Liver (tissue), 3 donors: ENCODE measurements around the gene TSC22D3.

Experiments used
- EGR1 ChIP-seq, 2 donors: IDR thresholded peaks; 2 replicates each; pipeline ENCODE4 v1.6.1; 2016 to 2018; ENCODE audit warnings: antibody characterized with exemption in 2 of 2, low read depth in 2 of 2
- RAD21 ChIP-seq, 2 donors: IDR thresholded peaks; 2 replicates each; pipeline ENCODE4 v1.6.1; 2016; ENCODE audit warnings: antibody characterized with exemption in 2 of 2, mild to moderate bottlenecking in 2 of 2
- SP1 ChIP-seq: IDR thresholded peaks from 2 replicates; pipeline ENCODE4 v1.6.1; 2018; ENCODE audit warnings: antibody characterized with exemption, mild to moderate bottlenecking
- TAF1 ChIP-seq: conservative IDR thresholded peaks from 2 replicates; pipeline ENCODE4 v1.6.1; 2016; ENCODE audit warnings: antibody characterized with exemption, mild to moderate bottlenecking
- TF ChIP-seq, protein P1 (sequence below): fragments of 150-350 bp; IDR thresholded peaks from 2 replicates; pipeline ENCODE4 v1.5.1; 2017; ENCODE audit warnings: improper control_type of control experiment, low read depth, low read length; ENCODE audit not compliant: missing input control
- TF ChIP-seq, protein P2 (sequence below): IDR thresholded peaks from 2 replicates; pipeline ENCODE4 v1.6.1; 2016; ENCODE audit warnings: antibody characterized with exemption
- TF ChIP-seq, protein P3 (sequence below): IDR thresholded peaks from 2 replicates; pipeline ENCODE4 v1.6.1; 2016; ENCODE audit warnings: antibody characterized with exemption, mild to moderate bottlenecking
- donor health status: healthy.
- donor health status: healthy.

DNA sequence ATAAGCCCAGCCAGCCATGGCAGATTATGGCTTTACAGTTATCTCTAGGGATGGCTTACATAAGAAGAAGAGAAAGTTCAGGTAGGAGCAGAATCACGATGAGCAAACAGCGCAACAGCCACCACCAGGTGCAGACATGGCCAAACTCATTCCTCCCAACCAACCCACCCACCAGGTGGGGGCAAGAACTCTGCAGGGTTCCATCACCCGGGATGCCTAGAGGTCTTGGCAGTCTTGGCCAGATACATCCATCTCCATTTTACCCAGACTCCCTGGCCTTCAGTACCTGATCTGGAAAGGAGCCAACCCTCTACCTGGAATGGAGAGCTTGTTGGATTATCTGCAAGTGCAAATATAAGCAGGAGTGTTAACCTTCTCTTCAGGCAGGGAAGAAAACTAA is 7.5 kb downstream of the TSC22D3 start:
- no peak for TF ChIP-seq SP1
- no peak for TF ChIP-seq RAD21 (IDR thresholded peaks at IDR 0.05)
- TF ChIP-seq, protein P1, sequence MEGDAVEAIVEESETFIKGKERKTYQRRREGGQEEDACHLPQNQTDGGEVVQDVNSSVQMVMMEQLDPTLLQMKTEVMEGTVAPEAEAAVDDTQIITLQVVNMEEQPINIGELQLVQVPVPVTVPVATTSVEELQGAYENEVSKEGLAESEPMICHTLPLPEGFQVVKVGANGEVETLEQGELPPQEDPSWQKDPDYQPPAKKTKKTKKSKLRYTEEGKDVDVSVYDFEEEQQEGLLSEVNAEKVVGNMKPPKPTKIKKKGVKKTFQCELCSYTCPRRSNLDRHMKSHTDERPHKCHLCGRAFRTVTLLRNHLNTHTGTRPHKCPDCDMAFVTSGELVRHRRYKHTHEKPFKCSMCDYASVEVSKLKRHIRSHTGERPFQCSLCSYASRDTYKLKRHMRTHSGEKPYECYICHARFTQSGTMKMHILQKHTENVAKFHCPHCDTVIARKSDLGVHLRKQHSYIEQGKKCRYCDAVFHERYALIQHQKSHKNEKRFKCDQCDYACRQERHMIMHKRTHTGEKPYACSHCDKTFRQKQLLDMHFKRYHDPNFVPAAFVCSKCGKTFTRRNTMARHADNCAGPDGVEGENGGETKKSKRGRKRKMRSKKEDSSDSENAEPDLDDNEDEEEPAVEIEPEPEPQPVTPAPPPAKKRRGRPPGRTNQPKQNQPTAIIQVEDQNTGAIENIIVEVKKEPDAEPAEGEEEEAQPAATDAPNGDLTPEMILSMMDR = no peak
- TF ChIP-seq, protein P2, sequence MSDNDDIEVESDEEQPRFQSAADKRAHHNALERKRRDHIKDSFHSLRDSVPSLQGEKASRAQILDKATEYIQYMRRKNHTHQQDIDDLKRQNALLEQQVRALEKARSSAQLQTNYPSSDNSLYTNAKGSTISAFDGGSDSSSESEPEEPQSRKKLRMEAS = no peak
- TF ChIP-seq, protein P3, sequence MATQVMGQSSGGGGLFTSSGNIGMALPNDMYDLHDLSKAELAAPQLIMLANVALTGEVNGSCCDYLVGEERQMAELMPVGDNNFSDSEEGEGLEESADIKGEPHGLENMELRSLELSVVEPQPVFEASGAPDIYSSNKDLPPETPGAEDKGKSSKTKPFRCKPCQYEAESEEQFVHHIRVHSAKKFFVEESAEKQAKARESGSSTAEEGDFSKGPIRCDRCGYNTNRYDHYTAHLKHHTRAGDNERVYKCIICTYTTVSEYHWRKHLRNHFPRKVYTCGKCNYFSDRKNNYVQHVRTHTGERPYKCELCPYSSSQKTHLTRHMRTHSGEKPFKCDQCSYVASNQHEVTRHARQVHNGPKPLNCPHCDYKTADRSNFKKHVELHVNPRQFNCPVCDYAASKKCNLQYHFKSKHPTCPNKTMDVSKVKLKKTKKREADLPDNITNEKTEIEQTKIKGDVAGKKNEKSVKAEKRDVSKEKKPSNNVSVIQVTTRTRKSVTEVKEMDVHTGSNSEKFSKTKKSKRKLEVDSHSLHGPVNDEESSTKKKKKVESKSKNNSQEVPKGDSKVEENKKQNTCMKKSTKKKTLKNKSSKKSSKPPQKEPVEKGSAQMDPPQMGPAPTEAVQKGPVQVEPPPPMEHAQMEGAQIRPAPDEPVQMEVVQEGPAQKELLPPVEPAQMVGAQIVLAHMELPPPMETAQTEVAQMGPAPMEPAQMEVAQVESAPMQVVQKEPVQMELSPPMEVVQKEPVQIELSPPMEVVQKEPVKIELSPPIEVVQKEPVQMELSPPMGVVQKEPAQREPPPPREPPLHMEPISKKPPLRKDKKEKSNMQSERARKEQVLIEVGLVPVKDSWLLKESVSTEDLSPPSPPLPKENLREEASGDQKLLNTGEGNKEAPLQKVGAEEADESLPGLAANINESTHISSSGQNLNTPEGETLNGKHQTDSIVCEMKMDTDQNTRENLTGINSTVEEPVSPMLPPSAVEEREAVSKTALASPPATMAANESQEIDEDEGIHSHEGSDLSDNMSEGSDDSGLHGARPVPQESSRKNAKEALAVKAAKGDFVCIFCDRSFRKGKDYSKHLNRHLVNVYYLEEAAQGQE = no peak
- TF ChIP-seq TAF1 = no peak
- TF ChIP-seq EGR1 (IDR thresholded peaks at IDR 0.05; ENCODE audit: low read depth in 2 of 2) = no peak
